HepG2 (cell line): ENCODE results near the gene PLPP3. TPM values are rescaled to one million over a fixed set of nuclear protein-coding genes. Genes with fewer than 3 reads are reported as not detected.

Experiments
- ARID5B ChIP-seq: IDR thresholded peaks from 2 replicates; pipeline ENCODE4 v1.4.0; 2020; ENCODE audit warnings: mild to moderate bottlenecking, missing genetic modification reagents
- FOXP1 ChIP-seq, 2 experiments: fragments of 450-650 bp in 1 of 2; IDR thresholded peaks; 2 replicates each; pipeline ENCODE4 v1.6.1; 2017 to 2018; ENCODE audit warnings: antibody characterized with exemption in 1 of 2
- NR2F1 ChIP-seq, 2 experiments: fragments of 450-650 bp in 1 of 2; formaldehyde crosslinking in 1 of 2; IDR thresholded peaks; 2 replicates each; pipeline versions ENCODE4 v1.5.0 to v1.6.1; 2016 to 2020; ENCODE audit warnings: mild to moderate bottlenecking in 1 of 2, missing compliant biosample characterization in 1 of 2, missing genetic modification reagents in 1 of 2, moderate library complexity in 1 of 2
- SAP130 ChIP-seq: IDR thresholded peaks from 2 replicates; pipeline ENCODE4 v1.6.1; 2016; ENCODE audit warnings: low read depth
- TMF1 ChIP-seq: sonication (generic); formaldehyde crosslinking; IDR thresholded peaks from 2 replicates; pipeline ENCODE4 v1.8.1; 2022; ENCODE audit warnings: low read depth, missing genetic modification reagents
- ZNF142 ChIP-seq: sonication (generic); formaldehyde crosslinking; IDR thresholded peaks from 2 replicates; pipeline ENCODE4 v1.4.0; 2020; ENCODE audit warnings: missing genetic modification reagents
- ZNF530 ChIP-seq: sonication (generic); formaldehyde crosslinking; IDR thresholded peaks from 2 replicates; pipeline ENCODE4 v1.5.0; 2020; ENCODE audit warnings: low read depth, mild to moderate bottlenecking, missing genetic modification reagents
- polyA plus RNA-seq, 8 experiments: library from polyadenylated mRNA; depleted of rRNA in 3 of 8; stranded (reverse) in 7 of 8; unstranded in 1 of 8; fragments of >200 nt; fragmentation: Illumina TruSeq in 4 of 8; extraction: Trizol in 4 of 8; gene quantifications; 2 replicates each; pipeline versions ENCODE4 v1.2.1 to v1.2.3, GENCODE V29; 2011 to 2016; ENCODE audit warnings: low read depth in 4 of 8, missing spikeins in 1 of 8, mixed read lengths in 1 of 8; ENCODE audit not compliant: insufficient read depth in 1 of 8
- total RNA-seq, 5 experiments: library from RNA; depleted of rRNA; stranded (reverse); fragments of >200 nt; fragmentation: Illumina TruSeq; extraction: Trizol; gene quantifications; 2 replicates each; pipeline ENCODE4 v1.2.3, GENCODE V29; 2016; ENCODE audit warnings: low read depth in 1 of 5

Gene PLPP3
- total and polyA plus RNA-seq, 2 of the 13 experiments (the other 11 are each of a cell fraction or from before 2014, with no cell fraction given): 49.7 to 65.8 TPM

GRCh38 chr1:56482486-56482885 is 96.9 kb downstream of the PLPP3 start (continued):
- TF ChIP-seq ZNF142 (CRISPR knock-in tag): no peak
- no peak for TF ChIP-seq FOXP1 (IDR thresholded peaks at IDR 0.05)
- TF ChIP-seq FOXP1 (CRISPR knock-in tag; IDR thresholded peaks at IDR 0.05): peak; percentile 66
- no peak for TF ChIP-seq ZNF530 (CRISPR knock-in tag)
- peak; percentile 88 for TF ChIP-seq ARID5B (CRISPR knock-in tag)
- peak; percentile 51; the same call in 1 of the 2 replicates for TF ChIP-seq SAP130 (CRISPR knock-in tag)
- no peak for TF ChIP-seq TMF1 (CRISPR knock-in tag)
- 0 out of 4 replicates have a peak, but pooled peaks of 1 of the 2 experiments have one; percentile 53 for TF ChIP-seq NR2F1 (CRISPR knock-in tag; IDR thresholded peaks at IDR 0.05)
